TTC549 (cell line): Measurements from ENCODE around the gene GPR6.

Experiments used
- FAIRE-seq: peaks from 2 replicates; lab custom pipeline; 2012; peaks lifted over from hg19 to GRCh38; lab: Jason Lieb, UNC

GPR6 gene, protein sequence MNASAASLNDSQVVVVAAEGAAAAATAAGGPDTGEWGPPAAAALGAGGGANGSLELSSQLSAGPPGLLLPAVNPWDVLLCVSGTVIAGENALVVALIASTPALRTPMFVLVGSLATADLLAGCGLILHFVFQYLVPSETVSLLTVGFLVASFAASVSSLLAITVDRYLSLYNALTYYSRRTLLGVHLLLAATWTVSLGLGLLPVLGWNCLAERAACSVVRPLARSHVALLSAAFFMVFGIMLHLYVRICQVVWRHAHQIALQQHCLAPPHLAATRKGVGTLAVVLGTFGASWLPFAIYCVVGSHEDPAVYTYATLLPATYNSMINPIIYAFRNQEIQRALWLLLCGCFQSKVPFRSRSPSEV

DNA sequence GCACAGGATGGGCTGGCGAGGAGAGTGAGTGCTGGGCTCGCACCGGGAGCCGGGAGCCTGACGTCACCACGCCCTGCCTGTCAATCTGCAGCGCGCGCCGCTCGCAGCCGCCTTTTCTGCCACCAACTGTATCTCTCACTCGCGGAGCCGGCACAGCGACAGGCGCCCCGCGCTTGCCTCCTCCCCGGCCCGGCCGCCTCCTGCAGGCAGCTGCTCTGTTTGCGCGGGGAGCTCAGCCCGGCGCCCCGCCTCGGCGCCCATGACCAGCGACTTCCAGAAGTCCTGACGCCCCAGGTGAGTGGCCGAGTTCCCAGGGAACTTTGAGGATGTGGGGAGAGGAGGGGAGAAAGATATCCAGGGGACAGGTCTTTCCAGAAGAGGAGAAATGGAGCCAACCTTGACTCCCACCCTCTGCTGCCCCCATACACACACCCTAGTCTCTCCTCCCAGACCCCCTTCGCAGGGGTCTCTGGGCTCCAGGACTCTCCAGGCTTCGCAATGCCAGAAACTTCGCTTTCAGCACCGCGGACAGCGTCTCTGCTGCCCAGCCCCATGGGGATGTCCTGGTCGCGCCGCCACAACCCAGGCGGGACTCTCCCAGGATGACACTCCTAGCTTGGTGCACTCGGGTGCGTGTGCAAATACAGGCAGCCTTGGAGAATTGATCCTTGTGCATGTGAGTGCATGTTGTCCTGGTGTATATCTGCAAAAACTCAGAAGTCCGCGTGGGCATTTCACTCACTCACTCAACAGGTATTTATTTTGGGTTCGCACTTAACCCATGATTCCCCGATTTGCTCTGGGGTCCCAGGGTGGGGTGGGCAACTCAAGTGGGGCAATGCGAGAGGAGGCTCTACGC is at the start of gene GPR6:
GPR6 (plus strand) TSS at position 138 of the 859 bp plus-strand sequence. CDS start 802 bp downstream, outside the sequence.
- FAIRE-seq = no peak

DNA sequence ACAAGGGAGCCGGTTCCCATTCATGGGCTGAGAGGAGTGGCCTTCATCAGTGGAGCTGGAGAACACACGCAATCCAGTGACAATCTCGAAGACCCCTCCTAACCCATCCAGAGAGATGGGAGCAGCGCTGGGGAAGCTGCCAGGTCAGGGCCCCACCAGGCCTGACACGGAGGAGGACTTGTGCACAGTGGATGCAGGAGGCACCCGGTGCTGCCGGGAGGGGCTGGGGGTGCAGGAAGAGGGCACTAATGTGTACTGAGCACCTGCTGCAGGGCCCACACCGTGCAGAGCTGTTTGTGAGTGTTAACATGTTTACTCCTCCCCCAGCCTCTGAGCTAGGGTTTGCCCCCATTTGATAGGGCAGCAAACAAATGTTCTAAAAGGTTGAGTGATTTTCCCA is 43.8 kb upstream of the GPR6 start:
- FAIRE-seq = no peak

DNA sequence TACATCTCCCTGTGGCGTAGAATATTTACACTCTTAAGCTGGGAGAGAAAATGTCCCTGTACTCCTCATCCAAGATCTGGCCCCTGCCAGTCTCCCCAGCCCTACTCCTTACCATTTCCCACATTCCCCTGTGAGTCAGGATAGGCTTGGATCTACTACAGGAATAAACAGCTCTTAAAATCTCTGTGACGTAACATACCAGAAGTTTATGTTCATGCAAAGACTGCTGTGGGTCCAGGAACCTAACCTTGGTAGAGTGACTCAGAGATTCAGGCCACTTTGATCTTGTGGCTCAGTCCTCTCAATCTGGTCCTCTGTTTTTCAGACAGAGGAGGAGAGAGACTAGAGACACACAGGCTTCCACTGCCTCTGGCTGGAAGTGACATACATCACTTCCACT is 38.5 kb upstream of the GPR6 start:
- FAIRE-seq = no peak

DNA sequence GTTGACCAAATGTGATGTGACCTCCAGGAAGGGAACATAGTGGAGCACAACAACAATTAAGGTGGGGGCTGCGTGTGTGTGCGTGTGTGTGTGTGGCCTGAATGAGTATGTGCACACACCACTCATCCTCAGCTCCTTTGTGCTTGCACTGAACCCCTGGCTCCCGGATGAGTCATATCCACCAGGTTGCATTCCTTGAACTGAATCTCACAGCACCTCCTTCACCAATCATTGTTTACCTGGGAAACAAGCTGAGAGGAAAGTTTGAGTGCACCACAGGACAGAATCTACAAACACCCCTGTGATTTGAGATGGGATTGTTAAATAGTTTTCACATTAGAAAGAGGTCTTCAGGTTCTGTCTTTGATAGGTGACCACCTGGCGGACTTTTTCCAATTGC is 33.7 kb upstream of the GPR6 start:
- FAIRE-seq = no peak

DNA sequence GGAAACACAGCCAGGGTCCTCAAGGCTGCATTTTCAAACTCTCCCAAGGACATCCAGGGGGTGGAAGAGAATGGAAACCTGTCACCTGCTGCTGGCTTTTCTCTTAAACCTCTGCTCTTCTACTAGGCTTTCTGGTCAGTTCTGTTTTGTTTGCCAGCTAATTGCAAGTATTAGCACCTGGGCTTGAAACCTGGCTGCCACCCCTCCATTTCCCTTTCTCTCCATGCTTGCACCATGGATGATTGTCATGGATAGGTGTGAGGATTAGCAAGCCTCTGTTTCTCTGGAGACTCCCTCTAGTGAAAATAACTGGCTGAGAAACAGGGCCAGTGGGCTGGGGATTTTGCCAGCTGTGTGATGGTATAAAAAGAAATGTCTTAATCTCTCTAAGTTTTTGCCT is 33.0 kb upstream of the GPR6 start:
- no peak for FAIRE-seq

DNA sequence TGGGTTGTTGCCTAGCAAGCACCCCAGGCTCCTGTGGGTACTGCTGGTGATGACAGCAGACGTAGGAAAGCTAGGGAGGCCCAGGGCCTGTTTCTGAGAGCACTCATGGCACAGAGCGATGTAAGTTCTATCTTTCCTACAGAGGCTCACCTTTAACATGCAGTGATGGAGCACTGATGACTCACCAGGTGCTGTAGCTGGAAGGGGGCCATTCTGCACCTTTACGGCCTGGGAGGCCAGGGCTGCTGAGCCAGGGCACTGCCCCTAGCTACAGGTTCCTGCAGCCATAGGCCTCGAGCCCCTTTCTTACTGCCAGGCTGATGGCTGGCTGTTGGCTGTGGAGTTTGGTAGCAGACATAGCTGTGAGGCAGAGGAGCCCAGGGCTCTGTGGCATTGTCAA is 31.1 kb upstream of the GPR6 start:
- FAIRE-seq = no peak

DNA sequence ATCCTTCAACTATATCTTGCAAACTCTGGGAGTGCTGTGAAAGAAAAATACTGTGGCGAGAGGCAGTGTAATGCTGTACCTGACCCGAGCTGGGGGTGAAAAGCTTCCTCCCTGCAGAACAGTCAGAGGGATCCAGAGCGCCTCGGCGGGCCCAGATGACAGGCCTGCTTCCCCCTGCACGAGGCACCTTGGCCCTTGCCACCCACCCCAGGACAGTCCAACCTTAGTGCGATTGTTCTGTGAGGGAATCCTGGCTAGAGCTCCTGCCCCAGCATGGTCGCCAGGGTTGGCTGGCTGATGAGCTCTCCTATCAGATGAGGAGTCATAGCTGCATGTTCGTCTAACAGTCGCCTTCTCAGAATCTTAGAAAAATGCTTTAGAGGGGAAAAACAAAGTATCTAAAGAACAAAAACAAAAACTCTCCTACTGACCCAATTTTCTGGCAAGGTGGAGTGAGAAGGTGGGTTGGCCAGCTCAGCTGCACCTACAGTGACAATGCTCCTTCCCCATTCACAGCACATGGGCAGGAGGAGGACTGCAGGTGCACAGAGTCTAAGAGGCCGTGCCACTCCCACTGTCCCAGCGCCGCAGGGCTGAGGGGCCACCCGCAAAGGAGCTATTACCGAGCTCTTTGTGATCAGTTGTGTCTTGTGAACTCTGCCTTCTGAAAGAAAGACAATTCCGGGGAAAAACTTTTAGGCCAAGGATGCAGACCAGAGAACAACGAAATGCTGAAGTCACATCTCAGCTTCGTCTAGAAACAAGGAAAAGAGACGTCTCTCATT is 28.6 kb upstream of the GPR6 start:
- FAIRE-seq = no peak

DNA sequence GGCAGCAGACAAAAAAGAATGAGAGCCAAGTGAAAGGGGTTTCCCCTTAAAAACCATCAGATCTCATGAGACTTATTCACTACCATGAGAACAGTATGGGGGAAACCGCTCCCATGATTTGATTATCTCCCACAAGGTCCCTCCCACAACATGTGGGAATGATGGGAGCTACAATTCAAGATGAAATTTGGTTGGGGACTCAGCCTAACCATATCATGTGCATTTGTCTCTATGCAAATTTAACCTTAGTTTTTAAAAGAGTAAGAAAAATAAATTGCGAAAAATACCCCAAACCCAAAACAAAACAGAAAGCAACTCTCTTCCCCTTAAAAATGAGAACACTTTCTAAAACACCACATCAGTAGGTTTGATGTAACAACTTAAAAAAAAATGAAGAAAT is 22.6 kb upstream of the GPR6 start:
- FAIRE-seq = no peak

DNA sequence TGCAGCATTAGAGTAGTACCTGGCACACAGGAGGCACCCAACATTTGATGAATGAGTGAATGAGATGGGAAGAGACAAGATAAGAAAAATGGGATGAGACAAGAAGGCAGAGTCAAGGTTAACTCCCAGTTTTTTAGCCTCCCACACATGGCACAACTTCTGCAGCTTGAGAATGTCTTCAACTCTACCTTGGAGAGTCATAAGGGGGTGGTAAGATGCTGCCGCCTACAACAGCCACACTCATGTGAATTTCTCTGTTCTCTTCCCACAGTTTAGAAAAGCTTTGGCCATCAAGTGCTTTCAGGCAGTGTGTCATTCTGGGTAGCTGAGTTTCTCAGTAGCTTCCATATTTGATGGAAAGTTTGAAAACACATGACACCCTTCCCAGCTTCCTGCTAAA is 19.5 kb upstream of the GPR6 start:
- no peak for FAIRE-seq

DNA sequence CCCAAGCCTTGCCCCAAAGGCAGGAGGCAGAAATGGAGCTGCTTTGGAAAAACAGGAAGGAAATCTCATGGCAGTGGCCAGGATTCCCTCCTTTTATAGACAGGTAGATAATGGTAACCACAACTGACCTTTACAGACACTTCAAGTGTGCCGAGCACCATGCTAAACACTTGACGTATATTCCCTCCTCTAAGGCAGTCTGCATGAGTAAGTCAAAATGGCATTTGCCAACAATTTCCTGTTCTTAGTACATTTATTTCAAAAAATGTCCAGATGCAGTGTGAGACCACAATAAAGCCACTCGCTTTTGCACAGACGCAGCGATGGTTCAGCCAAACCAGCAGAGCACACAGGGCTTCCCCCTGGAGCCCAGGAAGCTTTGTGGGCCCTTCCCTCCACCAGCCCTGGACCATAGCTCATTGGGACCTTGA is 16.5 kb upstream of the GPR6 start:
- no peak for FAIRE-seq

DNA sequence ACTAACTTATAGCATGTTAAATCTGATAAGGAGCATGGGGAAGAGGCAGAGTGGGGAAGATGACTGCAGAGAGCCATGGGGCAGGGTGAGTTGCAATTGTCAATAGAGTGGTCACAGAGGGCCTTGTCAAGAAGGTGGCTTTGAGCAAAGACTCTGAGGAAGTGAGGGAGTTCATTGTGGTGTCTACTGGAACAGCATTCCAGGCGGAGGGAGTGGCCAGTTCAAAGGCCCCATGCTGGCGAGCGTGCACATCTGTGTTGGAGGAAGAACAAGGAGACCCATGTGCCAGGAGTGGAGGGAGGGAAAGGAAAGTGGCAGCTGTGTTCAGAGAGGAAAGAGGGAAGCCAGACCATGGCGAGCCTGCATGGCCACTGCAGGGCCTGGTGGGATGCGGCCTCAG is 15.8 kb upstream of the GPR6 start:
- FAIRE-seq = no peak

DNA sequence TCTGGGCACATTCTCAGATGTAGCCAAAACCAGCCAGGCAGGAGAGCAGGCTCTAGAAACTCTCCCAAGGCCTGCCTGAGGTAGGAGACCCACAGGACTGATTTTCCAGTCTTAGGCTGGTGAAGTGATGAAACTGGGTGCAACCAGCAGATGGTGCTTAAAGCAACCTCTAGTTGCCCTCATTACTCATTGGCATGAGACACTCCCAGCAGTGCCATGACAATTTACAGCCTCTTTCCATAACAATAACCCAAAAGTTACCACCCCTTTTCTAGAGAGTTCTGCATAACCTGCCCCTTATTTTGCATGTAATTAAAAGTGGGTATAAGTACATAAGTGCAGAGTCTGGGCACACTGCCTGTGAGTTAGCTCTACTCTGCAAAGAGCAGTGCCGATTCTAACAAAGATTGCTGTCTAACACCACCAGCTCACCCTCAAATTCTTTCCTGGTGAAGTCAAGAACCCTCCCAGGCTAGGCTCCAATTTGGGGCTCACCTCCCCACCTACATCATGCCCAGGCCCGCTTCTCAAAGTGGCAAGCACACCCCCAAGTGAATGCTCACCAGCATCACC is 14.4 kb upstream of the GPR6 start:
- FAIRE-seq = no peak

DNA sequence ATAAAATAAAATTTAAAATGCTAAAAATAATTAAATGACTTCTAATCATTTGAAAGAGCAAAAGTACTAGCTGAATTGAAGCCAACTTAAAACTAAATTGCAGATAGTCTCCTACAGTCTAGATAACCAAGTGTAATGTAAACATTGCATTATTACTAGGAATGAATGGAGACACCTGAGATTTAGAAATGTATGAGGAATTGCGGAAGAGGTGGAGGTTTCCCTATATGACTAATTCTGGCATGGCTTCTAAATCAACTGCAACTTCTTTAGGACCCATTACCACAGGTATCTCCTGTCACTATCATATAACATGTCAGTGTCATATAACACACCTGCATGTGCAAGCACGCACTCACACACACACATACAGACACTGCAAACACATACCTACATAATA is 13.2 kb upstream of the GPR6 start:
- FAIRE-seq = no peak

DNA sequence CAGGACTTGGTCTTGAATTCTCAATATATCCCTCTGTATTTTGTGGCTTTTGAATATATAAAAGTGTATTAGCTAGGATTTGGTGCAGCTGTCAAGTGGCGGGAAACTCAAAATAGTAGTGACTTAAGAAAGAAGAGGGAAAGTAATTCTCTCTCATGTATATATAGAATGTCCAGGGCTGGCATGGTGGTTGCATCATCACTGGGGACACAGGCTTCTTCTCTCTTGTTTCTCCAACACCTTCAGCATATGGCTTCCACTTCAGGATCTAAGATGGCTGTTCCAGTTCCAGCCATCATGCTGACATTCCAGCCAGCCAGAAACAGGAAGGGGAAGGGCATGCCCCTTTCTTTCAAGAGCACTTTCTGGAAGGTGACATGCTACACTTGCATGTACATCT is 11.8 kb upstream of the GPR6 start:
- FAIRE-seq = no peak

DNA sequence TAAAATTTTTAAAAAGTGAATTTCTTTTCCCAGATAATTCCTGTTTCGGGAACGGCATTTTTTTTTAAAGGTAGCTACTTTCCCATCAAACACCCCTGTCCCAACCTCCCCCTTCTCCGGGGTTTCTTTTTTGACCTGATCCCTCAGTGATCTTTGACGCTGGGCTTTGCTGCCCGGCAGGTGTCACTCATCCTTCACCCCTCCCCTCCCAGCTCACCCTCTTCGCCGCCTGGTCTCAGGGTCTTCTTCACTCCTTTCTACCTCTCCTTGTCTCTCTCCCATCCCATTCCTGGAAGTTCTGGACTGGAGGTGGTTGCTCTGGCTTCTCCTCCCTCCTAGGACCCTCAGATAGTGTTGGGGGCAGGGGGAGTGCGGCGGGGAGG is 329 bp upstream of the GPR6 start:
- no peak for FAIRE-seq

DNA sequence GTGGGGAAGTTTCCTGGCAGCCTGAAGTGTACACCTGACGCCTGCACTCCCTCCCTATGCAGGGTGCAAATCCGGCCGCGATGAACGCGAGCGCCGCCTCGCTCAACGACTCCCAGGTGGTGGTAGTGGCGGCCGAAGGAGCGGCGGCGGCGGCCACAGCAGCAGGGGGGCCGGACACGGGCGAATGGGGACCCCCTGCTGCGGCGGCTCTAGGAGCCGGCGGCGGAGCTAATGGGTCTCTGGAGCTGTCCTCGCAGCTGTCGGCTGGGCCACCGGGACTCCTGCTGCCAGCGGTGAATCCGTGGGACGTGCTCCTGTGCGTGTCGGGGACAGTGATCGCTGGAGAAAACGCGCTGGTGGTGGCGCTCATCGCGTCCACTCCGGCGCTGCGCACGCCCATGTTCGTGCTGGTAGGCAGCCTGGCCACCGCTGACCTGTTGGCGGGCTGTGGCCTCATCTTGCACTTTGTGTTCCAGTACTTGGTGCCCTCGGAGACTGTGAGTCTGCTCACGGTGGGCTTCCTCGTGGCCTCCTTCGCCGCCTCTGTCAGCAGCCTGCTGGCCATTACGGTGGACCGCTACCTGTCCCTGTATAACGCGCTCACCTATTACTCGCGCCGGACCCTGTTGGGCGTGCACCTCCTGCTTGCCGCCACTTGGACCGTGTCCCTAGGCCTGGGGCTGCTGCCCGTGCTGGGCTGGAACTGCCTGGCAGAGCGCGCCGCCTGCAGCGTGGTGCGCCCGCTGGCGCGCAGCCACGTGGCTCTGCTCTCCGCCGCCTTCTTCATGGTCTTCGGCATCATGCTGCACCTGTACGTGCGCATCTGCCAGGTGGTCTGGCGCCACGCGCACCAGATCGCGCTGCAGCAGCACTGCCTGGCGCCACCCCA is 1.2 kb downstream of the GPR6 start:
- no peak for FAIRE-seq

DNA sequence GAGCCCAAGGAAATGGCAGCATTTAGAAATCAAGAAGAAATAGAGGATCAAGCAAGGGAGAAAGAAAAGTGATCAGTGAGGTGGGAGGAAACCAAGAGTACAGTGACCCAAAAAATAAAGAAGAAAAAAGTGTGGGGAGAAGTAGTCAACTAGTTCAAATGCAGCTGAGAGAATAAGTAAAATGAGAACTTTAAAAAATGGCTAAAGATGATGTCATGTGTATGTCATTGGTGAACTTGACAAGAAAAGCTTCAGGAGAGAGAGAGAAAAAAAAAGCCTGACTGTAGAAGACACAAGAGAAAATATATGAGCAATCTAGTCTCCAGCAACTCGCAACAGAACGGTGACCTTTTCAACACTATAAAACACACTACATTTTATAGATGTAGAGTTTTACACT is 6.3 kb downstream of the GPR6 start:
- no peak for FAIRE-seq

DNA sequence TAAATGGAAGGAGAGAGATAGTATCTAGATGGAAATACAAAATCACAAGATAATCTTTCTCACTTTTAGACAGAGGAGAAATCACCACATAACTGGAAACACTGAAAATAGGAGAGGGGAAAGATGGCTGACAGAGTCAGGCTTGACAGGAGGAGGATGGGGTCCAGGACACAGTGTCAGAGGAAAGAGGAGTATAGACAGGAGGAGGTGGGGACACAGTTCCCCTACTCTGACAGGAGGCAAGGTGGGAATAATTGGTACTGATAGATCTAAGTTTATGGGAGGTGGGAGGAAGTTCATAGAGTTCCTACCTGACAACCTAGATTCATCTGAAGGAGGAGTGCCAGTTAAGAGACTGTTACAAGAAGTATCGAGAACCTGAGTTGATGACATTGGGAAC is 9.1 kb downstream of the GPR6 start:
- no peak for FAIRE-seq

DNA sequence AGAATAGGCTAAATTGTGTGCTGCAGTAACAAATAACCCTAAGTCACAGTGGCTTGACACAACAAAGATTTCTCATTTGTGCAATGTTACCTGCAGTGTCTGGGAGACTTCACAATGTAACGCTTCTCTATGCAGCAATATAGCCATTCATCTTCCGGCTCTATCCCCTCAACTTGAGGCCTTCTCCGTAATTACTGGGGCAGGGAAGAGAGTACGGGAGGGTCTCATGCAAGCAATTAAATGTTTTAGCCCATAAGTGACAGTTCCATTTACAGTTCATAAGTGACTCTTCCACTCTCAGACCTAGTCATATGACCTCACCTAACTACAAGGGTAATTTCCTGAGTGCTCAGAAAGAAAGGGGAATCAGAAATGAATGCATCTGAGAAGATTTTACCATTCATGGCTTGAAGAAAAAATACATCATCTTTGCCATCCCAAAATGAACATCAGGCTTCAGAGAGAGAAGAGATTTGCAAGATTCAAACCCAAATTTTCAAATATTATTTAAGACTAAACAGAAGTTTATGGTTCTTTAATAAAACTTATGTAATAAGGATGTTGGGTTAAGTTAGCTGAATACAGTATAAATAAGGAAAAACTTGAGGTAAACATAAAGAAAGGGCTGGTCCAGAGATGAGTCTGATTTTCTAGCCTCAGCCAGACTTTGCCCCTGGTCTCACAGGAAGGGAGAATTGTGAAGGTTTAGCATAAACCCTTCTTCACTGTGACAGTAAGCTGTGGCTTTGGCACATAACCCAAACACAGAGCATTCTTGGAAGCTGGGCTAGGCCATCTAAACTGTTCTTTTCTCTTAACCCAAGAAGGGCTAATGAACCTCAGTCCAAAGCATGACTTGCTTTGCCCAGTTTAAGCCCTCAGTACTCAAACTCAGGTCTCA is 13.3 kb downstream of the GPR6 start:
- FAIRE-seq = no peak

DNA sequence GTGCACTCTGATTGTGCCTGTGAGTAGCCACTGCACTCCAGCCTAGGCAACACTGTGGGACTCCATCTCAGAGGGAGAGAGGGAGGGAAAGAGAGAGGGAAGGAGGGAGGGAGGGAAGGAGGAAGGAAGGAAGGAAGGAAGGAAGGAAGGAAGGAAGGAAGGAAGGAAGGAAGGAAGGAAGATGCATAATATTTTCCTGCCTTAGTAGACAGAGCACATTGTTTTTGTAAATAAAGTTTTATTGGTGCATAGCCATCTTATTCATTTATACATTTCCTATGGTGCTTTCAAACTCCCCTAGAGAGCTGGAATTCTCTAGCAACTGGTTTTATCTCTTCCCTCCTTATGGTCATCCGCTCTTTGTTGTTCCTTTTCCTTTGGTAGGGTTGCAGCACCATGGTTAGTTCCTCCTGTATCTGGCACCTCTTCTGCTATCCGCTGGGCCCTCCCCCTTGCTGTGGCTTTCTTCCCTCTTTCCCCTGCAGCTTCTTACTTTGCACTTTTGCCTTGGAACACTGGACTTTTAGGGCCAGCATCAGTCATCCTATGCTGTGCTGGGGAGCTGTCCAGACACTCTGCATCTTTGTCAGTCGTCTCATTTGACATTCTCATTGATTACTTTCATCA is 20.2 kb downstream of the GPR6 start:
- no peak for FAIRE-seq
